Hematopoietic multipotent progenitor cell treated with erythropoietin and hydrocortisone succinate and interleukin-3 and kit ligand, for 4 days (in vitro differentiated cells): ENCODE data around the gene TMEM143.
"Not testable (repeated sequence)": the region's sequence is repeated elsewhere in the genome, so short reads cannot be mapped to it uniquely, and the experiment has no call there.

Experiments used
- DNase-seq: peaks from one replicate; pipeline ENCODE4 v3.0.0-alpha.2; 2015

Gene TMEM143

DNA sequence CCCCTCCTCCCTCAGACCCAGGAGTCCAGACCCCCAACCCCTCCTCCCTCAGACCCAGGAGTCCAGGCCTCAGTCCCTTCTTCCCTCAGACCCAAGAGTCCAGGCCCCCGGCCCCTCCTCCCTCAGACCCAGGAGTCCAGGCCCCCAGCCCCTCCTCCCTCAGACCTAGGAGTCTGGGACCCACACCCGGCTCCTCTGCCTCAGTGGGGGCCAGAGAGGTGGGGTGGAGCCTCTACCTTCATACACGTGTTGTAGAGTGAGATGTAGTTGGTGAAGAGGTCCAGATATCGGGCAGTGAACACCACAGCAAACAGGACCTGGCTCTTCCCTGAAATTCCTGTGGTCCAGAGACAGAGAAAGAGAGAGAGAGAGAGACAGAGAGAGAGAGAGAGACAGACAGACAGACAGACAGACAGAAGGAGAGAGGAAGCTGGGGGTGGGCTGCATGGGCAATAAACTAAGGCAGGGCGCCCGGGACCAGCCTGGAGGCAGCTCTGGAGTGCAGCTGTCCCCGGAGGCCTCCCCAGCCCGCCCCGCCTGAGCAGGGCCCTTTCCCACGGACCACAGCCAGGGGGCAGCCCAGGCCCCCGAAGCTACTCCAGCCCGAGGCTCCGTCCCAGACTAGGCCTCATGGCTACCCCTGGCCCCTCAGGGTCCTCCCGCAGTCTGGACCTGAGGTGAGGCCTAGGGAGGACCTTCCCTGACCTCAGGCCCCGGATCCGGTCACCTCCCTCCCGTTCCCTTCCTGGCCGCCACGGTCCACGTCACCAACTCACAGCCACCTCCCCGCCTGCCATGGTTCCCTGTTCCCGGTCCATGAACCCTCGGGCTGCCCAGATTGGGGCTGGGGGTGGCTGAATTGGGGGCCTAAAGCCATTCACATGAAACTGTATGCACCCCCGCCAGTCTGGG lies 26.7 kb upstream of the TMEM143 start:
- DNase-seq, result peak; percentile 86

DNA sequence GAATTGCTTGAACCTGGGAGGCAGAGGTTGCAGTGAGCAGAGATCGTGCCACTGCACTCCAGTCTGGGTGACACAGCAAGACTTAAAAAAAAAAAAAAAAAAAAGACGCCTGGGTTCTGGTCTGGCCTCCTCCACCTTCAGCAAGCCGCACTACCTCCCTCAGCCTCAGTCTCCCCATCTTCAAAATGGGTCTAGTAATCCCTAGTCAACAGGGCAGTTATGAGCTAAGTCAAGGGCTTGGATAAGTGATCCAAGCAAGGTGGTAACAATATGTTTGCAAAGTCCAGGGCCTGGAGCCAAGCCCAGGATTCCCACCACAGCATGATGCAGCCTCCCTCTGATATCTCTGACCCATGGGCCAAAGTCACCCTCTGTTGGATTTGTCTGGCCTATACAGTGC lies 23.2 kb upstream of the TMEM143 start:
- no peak for DNase-seq

DNA sequence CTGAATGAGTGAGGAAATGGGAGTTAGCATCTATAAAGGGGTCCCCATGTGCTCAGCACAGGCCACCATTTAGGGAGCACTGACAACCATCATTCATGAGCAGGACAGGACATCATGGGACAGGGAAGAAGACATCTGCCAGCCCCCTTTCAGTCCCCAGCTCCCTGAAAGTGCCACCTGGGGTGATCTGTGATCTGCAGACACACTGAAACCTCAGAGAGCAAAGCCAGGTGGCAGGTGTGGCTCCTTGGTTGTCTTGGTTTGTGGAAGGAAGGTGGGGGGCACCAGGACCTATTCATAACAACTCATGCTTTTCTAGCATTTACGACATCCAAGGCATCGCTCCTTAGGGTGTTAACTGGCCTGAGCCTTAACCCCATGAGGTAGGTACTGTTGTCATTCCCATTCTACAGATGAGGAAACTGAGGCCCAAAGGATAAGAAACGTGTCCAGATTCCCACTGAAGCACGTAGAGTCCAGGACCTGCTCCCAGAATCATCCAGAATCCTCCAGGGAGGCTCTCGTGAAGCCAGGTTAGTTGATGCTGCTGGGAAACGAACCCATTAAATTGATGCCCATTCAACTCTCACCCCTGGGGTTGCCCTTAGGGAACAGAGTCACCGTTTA lies 21.8 kb upstream of the TMEM143 start:
- no peak for DNase-seq

DNA sequence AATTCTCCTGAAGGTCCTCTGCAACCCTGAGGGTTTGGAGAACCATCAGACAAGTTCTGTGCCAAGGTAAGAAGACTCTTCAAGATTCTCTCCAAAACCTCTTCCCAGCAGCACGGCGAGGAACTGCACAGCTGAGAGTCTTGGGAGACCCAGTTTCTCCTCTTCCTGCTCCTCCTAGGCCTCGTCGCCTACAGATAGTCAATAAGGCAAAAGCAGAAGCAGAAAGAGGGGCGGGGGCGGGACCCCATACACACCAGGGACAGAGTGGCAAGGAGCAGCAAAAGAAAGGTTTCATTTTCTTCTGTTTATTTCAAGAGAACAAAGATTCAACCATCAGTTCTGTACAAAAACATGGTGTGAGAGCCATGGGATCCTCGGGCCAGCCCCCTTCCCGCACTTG lies 18.5 kb upstream of the TMEM143 start:
- DNase-seq, result no peak

DNA sequence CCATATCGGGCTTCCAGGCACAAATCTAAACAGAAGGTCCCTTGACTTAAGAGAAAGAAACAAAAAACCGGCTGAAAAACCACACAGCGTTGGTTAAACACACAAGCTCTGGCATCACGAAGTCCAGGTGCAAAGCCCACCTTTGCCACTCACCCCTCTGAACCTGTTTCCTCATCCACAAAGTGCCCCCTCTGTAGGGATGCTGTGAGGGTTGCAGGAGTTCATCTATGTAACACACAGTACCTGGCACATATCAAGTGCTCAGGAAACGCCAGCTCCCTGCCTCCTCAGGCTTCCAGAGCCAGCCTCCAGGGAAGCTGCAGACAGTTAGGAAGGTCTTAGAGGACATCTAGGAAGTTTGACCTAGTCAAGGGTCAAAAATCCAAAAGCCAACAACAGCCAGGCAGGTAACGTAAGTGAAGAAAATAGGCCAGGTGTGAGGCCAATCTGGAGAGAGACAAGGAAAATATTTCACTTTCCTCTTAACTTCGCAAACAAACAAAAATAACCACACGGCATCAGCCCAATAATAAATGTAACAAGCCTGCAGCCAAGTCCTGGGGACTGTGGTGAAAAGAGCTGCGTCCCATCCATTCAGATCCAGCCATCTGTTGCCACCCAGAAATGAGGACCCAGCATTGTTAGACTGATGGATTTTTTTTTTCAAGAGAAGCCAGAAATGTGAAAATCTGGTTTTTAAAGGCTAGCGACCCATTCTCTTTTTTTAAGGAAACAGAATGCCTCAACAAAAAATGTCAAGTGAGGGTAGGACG lies 17.6 kb upstream of the TMEM143 start:
- no peak for DNase-seq

DNA sequence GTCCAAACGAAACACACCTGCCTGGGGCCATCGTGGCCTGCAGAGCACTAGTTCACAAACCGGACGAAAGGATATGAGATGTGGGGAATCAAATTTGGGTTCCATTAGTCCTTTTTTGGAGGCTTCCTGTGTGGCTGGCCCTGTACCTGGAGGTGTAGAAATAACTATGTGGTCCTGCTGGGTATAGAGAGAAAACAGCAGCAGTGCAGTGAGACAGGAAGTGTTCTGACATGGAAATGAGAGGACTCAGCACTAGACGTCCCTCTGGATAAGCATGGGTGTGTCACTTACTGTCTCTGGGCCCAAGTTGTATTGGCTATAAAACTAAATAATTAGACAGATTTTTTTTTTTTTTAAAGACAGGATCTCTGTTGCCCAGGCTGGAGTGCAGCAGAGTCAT lies 15.3 kb upstream of the TMEM143 start:
- peak; percentile 35 for DNase-seq

DNA sequence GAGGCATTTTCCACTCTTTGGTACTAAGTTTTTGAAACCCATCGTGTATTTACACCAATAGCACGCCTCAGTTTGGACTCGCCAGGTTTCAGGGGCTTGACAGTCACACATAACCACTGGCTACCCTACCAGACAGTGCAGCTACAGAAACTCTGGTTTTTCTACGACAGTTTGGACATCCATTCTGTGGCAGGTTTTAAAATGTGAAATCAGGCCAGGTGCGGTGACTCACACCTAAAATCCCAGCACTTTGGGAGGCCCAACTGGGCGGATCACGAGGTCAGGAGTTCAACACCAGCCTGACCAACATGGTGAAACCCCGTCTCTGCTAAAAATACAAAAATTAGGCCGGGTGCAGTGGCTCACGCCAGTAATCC lies 14.4 kb upstream of the TMEM143 start:
- no peak for DNase-seq

DNA sequence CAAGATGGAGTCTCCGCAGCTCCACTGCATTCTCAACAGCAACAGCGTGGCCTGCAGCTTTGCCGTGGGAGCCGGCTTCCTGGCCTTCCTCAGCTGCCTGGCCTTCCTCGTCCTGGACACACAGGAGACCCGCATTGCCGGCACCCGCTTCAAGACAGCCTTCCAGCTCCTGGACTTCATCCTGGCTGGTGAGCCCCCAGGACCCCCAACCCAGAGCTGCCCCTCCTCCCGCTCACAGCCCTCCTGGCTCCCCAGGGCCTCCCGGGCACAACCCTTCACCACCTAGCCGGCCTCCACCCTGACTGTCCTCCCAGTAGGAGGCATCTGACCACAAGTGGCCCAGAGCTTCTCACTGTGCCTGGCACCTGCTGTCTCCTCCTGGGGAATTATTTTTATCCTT lies 9.8 kb upstream of the TMEM143 start:
- DNase-seq, result no peak

DNA sequence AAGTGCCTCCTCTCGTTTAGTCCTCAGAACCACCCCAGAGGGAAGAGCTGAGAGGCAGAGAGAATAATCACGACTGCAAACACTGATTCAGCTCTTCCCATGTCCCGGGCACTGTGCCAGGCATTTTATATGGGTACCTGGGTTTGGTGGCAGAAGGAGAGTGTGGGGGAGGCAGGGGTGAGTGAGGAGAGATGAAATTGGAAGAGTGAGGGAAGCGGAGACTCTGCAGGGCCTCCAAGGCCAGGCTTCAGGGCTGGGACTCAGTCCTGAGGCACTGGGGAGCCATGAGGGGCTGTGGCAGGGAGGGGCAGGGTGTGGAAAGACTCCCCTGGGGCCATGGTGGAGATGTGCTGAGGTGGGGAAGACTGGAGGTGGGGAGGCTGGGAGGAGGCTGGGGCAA lies 9.2 kb upstream of the TMEM143 start:
- no peak for DNase-seq

DNA sequence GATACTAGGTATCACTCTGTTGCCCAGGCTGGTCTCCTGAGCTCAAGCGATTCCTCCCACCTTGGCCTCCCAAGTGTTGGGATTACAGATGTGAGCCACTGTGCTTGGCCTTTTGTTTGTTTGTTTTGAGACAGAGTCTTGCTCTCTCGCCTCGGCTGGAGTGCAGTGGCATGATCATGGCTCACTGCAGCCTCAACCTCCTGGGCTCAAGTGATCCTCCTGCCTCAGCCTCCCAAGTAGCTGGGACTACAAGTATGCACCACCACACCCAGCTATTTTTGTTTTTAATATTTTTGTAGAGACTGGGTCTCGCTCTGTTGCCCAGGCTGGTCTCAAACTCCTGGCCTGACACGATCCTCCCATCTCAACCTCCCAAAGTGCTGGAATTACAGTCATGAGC lies 8.0 kb upstream of the TMEM143 start:
- DNase-seq, result not testable (repeated sequence)

DNA sequence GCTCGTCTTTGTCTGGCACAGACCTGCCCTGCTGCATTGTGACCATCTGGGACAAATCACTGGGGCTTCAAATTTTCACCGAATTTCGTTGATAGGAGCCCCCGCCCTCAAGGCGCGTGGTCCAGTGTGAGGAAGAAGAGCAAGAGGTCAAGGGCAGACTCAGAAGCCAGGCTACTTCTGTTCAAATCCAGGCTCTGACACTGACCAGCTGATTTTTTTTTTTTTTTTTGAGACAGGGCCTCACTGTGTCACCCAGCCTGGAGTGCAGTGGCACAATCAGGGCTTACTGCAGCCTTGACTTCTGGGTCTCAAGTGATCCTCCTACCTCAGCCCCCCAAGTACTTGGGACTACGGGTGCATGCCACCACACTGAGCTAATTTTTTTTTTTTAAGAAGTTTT lies 7.6 kb upstream of the TMEM143 start:
- DNase-seq, result no peak

DNA sequence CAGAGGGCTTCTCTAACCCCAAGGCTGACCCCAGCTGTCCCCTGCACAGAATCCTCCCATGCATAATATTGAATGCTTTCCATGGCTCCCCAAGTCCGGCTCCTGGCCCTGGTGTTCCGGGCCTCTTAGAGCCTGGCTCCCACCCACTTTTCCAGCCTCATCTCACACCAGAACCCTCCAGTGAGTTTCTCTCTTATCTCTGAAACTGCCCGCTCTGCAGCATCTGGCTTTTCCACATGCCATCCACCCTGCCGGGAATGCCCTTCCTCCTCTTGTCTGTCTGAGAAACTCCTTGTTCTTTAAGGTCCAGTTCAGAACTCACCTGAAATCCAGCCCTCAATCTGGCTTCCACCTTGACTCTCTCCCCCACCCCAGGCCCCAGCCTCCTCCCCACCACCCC lies 7.2 kb upstream of the TMEM143 start:
- no peak for DNase-seq

DNA sequence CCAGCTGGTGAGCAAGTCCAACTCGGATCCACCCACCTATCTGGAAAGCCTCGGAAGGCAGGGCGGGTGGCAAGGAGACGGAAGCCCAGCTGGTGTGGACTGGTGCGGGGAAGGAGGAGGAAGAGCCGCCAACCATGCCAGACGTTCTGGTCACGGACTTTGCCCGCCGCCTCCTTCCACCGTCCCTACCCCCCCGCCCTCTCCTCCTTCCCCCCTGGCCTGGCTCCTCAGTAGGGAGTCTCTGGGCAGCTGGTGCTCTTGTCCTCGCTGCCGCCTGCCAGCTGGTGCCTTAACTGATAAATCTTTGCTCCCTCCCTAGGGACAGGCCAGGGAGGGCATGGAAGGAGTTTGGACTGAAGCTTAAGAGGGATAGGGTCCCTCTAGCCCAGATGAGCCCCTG lies 5.2 kb upstream of the TMEM143 start:
- DNase-seq, result no peak

DNA sequence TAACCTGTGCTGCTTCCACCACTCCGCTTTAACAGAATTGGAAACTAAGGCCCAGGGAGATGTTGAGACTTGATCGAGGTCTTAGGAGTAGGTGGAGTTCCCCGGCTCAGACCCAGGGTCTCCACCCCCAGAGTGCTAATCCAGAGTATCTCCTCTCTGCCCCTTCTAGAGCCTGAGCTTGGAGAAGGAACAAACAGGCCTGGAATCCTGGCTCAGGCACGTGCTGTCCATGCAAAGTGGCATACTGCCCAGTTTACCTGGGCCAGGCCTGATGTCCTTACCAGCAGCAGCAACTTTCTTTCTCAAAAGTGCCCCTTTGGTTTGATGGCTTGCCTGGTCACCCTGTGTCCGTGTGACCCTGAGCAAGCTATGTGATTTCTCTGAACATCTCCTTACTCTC lies 4.1 kb upstream of the TMEM143 start:
- no peak for DNase-seq

DNA sequence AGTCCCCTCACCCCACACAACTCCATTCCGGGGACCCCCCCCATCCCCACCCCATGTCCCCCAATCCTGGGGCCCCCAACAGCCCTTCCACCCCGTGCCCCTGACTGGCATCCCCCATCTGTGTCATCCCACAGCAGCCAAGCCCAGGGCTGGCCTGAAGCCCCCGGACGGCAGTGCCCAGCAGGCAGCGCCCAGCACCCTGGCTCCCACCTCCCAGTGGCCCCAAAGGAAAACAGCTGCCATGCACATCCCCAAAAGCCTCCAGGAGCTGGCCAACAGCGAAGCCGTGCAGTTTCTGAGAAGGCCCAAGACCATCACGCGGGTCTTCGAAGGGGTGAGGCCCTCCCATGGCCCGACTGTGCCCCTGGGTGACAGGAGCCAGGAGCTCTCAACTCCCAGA lies 1.9 kb upstream of the TMEM143 start:
- DNase-seq, result no peak

DNA sequence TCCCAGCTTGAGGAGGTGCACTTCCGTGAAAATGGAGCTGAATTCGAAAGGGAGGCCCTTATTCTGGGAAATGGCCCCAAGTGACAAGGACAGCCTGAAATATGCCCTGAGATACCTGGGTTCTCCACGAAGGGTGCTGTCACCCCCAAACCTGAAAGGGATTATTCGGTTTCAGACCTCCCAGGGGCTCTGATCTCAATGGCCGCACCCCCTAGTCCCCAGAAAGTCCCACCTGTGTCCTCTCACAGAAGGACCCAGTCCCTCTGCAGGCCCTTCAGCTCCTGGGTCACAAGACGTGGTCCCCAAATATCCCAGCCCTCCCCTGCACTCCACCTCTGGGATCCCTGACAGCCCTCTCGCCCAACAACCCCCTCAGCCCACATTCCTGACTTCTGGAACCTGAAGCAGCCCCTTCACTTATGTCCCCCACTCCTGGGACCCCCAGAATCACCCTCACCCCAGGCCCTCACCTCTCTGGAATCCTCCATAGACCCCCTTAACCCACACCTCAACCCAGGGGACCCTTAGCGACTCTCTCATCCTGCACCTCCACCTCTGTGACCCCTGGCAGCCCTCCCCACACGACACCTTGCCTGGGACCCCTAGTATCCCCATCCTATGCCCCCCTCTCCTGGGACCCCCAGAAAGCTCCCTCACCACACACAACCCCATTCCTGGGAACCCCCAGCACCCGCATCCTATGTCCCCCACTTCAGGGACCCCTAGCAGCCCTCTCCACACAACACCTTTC lies 1.0 kb upstream of the TMEM143 start:
- no peak for DNase-seq

DNA sequence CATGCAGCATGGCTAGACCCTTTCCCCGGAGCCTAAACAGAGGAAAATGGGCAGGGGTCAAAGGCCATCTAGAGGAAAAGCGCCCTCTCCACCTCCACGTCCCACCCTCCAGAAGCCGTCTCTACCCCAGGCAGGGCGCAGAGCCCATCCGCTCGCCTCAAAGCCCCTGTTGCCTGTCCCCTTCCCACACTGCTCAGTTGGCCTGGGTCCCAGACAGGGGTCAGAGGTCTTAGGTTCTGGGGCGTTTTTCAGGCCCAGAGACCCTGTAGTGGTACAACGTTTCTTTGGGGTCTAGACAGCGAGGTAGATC lies 285 bp downstream of the TMEM143 start:
- no peak for DNase-seq

DNA sequence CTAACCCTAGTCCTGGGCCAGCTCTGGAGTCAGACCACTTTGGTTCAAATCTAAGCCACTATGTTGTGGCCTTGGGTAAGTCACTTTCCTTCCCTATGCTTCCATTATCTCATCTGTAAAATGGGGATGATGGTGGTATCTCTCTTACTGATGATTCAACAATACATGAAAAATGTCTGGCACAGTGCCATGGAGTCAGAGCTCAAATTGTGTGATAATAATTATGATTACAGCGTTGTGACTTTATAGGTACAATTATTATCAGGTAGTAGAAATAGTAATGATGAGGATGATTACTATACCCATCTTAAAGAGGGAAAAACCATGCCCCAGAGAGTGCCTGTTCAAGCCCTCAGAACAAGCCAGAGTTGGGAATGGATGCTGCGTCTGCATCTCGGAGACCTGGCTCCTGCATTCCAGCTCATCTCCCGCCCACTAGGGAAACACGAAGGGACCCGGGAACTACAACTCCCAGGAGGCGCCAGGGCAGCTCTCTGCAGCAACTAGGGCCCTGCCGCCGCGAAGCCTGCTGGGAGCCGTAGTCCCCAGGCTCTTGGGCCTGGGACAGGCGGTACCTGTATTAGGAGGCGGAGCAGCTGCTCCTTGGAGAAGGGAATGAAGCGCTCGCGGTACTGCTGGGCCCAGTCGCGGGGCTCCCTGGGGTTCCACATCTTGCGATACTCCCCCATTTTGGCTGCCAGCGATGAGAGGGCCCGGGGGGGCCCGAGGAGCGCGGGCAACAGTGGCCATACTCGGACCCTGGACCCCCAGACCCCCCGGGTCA lies 832 bp downstream of the TMEM143 start:
- peak; percentile 97 for DNase-seq

DNA sequence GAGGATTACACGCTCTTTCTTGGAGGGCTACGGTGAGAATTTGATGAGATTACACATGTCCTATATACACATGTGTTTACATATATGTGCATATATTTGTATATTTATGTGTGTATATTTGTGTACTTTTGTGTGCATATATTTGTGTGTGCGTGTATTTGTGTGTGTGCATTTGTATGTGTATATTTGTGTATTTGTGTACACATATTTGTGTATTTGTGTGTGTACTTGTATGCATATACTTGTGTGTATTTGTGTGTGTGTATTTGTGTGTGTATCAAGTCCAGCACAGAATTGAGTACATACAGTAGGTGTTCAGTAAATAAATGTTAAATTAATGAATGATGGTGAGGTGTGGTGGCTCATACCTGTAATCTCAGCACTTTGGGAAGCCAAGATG lies 1.8 kb downstream of the TMEM143 start:
- no peak for DNase-seq

DNA sequence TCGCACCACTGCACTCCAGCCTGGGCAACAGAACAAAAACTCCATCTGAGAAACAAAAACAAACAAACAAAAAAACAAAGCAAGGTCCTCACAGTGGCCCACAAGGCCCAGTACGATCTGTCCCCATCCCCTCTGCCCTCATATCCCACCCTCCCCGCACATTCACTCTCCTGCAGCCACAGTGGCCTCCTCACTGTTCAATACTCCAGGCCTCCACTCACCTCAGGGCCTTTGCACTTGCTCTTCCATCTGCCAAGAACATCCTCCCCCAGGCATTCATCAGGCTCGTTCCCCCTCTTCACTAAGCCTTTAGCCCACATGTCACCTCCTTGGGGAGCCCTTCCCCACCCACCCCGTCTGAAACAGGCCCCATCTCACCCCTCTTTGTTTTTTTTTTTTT lies 4.6 kb downstream of the TMEM143 start:
- no peak for DNase-seq

DNA sequence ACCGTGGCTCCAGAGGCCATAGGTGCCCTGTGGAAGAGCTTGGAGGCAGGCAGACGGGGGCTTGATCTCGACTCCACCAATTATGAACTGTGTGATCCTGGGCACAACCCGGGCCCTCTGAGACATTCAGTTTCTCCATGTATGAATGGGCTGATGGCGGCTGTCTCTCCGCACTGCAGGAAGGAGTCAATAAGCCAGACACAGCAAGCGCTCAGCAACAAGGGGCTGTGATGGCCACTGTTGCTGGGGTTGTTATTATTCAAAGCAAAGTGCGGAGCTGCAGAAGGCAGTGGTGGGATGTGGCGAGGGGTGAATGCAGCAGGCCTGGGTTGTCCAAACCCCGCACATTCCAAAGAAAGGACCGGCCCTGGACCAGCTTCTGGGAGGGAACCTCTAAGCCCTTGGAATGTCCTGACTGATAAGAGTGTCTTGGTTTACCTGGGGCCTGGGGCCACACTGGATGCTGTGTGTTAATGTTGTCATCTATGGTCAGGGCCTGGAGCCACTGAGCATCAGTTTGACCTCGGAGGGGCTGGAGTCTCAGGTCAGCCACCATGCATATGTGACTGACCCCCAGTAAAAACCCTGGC lies 8.3 kb downstream of the TMEM143 start:
- no peak for DNase-seq

DNA sequence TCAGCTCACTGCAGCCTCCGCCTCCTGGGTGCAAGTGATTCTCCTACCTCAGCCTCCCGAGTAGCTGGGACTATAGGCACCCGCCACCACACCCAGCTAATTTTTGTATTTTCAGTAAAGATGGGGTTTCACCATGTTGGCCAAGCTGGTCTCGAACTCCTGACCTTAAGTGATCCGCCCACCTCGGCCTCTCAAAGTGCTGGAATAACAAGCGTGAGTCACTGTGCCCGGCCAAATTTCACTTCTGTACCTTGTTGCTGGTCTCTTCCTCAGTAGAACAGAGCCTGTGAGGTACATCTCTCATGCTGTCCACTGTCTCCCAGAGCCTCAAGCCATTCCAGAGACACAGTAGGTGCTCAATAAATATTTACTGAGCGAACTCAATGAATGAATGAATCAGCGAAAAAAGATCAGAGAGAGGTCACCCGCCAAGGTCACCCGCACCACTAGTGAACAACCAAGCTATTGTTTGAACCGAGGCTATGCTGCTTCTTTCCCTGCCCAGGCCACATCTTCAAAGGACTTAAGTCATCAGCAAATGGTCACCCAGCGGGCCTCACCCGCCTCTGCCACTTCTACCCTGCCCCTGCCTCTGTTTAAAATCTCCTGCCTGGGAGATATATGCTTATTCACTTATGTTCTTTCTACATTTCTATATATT lies 9.3 kb downstream of the TMEM143 start:
- no peak for DNase-seq
